PC-3 (cell line): ENCODE data around the gene NDUFB3. TPM values are rescaled to one million over a fixed set of nuclear protein-coding genes. Genes with fewer than 3 reads are reported as not detected.

Source experiments
- ATAC-seq: fragments of 200-7000 bp; cut with Tn5 transposase; 2 replicates; pipeline ENCODE4 v1.9.1; 2020; ENCODE audit warnings: mild to moderate bottlenecking, moderate library complexity
- BruUV-seq: library from RNA; stranded (reverse); fragments of 400-500 nt; replicated peaks from 2 replicates; lab custom pipeline; 2021; lab: Mats Ljungman, UMichigan
- CTCF ChIA-PET: fragments of 300-600 bp; sonication (Branson Sonifier 250); formaldehyde crosslinking; loops from one replicate; lab custom pipeline; 2022; ENCODE audit warnings: antibody characterized with exemption; lab: Charles Lee
- POLR2A ChIA-PET: fragments of 300-600 bp; sonication (Branson Sonifier 250); formaldehyde crosslinking; loops from one replicate; lab custom pipeline; 2022; ENCODE audit warnings: antibody characterized with exemption; ENCODE audit not compliant: unreplicated experiment; lab: Charles Lee
- DNase-seq: peaks from one replicate; pipeline ENCODE4 v3.0.0-alpha.2; 2015
- H2AFZ ChIP-seq: fragments of 300-600 bp; sonication (generic); 2 replicates; pipeline ENCODE4 v1.6.0; 2016; ENCODE audit warnings: antibody characterized with exemption, low read length
- H3F3A ChIP-seq: fragments of 300-600 bp; sonication (generic); one replicate; pipeline ENCODE4 v1.6.0; 2017; ENCODE audit warnings: antibody characterized with exemption, low read length, control low read depth, mild to moderate bottlenecking; ENCODE audit not compliant: unreplicated experiment
- H3K27ac ChIP-seq: fragments of 300-600 bp; sonication (generic); 2 replicates; pipeline ENCODE4 v1.5.1; 2016; ENCODE audit warnings: mild to moderate bottlenecking, low read length
- H3K27me3 ChIP-seq: fragments of 300-600 bp; sonication (generic); 2 replicates; pipeline ENCODE4 v1.6.1; 2016; ENCODE audit warnings: low read length, mixed read lengths
- H3K36me3 ChIP-seq: fragments of 300-600 bp; sonication (generic); 2 replicates; pipeline ENCODE4 v1.6.1; 2016; ENCODE audit warnings: low read depth, mixed run types, low read length, mixed read lengths
- H3K4me1 ChIP-seq: fragments of 300-600 bp; sonication (generic); 2 replicates; pipeline ENCODE4 v1.5.1; 2016; ENCODE audit warnings: low read length; ENCODE audit not compliant: insufficient read depth
- H3K4me2 ChIP-seq: fragments of 300-600 bp; sonication (generic); 2 replicates; pipeline ENCODE4 v1.6.0; 2016; ENCODE audit warnings: low read length
- H3K4me3 ChIP-seq: fragments of 300-600 bp; sonication (generic); 2 replicates; pipeline ENCODE4 v1.5.1; 2016; ENCODE audit warnings: mild to moderate bottlenecking, low read length, mixed read lengths
- H3K79me2 ChIP-seq: fragments of 300-600 bp; sonication (generic); 2 replicates; pipeline ENCODE4 v1.6.1; 2017; ENCODE audit warnings: low read length, mixed read lengths
- H3K9ac ChIP-seq: fragments of 300-600 bp; sonication (generic); 2 replicates; pipeline ENCODE4 v1.6.0; 2016; ENCODE audit warnings: mild to moderate bottlenecking, low read length
- H3K9me2 ChIP-seq: fragments of 300-600 bp; sonication (generic); replicated peaks from 2 replicates; pipeline ENCODE4 v1.6.1; 2016; ENCODE audit warnings: mixed run types, low read length, mixed read lengths
- H3K9me3 ChIP-seq: fragments of 300-600 bp; sonication (generic); 2 replicates; pipeline ENCODE4 v1.6.1; 2016; ENCODE audit warnings: low read length, mixed read lengths
- H4K20me1 ChIP-seq: fragments of 300-600 bp; sonication (generic); 2 replicates; pipeline ENCODE4 v1.6.1; 2016; ENCODE audit warnings: low read length, mixed read lengths
- EZH2 ChIP-seq: fragments of 300-600 bp; sonication (generic); IDR thresholded peaks from one replicate; pipeline ENCODE4 v1.6.1; 2017; ENCODE audit warnings: antibody characterized with exemption, mild to moderate bottlenecking, low read length; ENCODE audit not compliant: unreplicated experiment
- EZH2phosphoT487 ChIP-seq: fragments of 300-600 bp; sonication (generic); IDR thresholded peaks from 2 replicates; pipeline ENCODE4 v1.6.1; 2018; ENCODE audit warnings: mild to moderate bottlenecking, antibody characterized with exemption, low read length, borderline replicate concordance
- intact Hi-C: fragments of 100-400 bp; cut with micrococcal nuclease; formaldehyde crosslinking; loops from 2 replicates; pipeline ENCODE4 v1.9.0; 2023
- total RNA-seq: library from RNA; depleted of rRNA; stranded (reverse); fragments of >200 nt; gene quantifications from 2 replicates; pipeline ENCODE4 v1.2.3, GENCODE V29; 2014
- TF ChIP-seq, protein P1 (sequence below): fragments of 300-600 bp; sonication (generic); conservative IDR thresholded peaks from 2 replicates; pipeline ENCODE4 v1.5.1; 2017; ENCODE audit warnings: antibody characterized with exemption, low read depth, mild to moderate bottlenecking, low read length

NDUFB3 gene
- total RNA-seq, 1 experiment from 2014 or later, result 176 TPM

- intact Hi-C loops, result no loop called here
- no peaks in the 10 kb centered on the region for H3K9me3 ChIP-seq
- no peaks in the 10 kb centered on the region for H3K36me3 ChIP-seq
- no peak overlapping the region for H3K4me3 ChIP-seq
- H2AFZ ChIP-seq, result no peak overlapping the region
- no peak for ATAC-seq
- CTCF ChIA-PET, result no interaction called here
- no peaks in the 10 kb centered on the region for H3K9me2 ChIP-seq
- peaks cover 95% of the 10 kb centered on the region for H3K79me2 ChIP-seq
- no TSS peak for BruUV-seq
- no peaks in the 10 kb centered on the region for H3K27me3 ChIP-seq
- no peak overlapping the region for H3K4me2 ChIP-seq
- TF ChIP-seq, protein P1, sequence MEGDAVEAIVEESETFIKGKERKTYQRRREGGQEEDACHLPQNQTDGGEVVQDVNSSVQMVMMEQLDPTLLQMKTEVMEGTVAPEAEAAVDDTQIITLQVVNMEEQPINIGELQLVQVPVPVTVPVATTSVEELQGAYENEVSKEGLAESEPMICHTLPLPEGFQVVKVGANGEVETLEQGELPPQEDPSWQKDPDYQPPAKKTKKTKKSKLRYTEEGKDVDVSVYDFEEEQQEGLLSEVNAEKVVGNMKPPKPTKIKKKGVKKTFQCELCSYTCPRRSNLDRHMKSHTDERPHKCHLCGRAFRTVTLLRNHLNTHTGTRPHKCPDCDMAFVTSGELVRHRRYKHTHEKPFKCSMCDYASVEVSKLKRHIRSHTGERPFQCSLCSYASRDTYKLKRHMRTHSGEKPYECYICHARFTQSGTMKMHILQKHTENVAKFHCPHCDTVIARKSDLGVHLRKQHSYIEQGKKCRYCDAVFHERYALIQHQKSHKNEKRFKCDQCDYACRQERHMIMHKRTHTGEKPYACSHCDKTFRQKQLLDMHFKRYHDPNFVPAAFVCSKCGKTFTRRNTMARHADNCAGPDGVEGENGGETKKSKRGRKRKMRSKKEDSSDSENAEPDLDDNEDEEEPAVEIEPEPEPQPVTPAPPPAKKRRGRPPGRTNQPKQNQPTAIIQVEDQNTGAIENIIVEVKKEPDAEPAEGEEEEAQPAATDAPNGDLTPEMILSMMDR, result no peak
- TF ChIP-seq EZH2 (no peak), EZH2phosphoT487 (no peak)
- no peak overlapping the region for H3K9ac ChIP-seq
- no peaks in the 10 kb centered on the region for H4K20me1 ChIP-seq
- POLR2A ChIA-PET, result no interaction called here
- peaks cover under 1% of the 10 kb centered on the region for H3F3A ChIP-seq
- H3K4me1 ChIP-seq, result peaks cover 13% of the 10 kb centered on the region
- no peak for DNase-seq
- H3K27ac ChIP-seq, result no peak overlapping the region
Measured at GRCh38 chr2:201122276-201122675, 50.5 kb downstream of the NDUFB3 start.

GRCh38 chr2:201126308-201127151 is 54.7 kb downstream of the NDUFB3 start:
- ATAC-seq (no peak), DNase-seq (no peak)
- H3K27ac ChIP-seq, result no peak overlapping the region
- BruUV-seq, result no TSS peak
- intact Hi-C loops, result no loop called here
- no peaks in the 10 kb centered on the region for H3K27me3 ChIP-seq
- no peak overlapping the region for H3K4me2 ChIP-seq
- CTCF ChIA-PET, result no interaction called here
- H3K4me1 ChIP-seq, result peaks cover 27% of the 10 kb centered on the region
- H3K9me2 ChIP-seq, result no peaks in the 10 kb centered on the region
- H3K9ac ChIP-seq, result no peak overlapping the region
- H2AFZ ChIP-seq, result no peak overlapping the region
- POLR2A ChIA-PET, result no interaction called here
- H3K4me3 ChIP-seq, result no peak overlapping the region
- H4K20me1 ChIP-seq, result no peaks in the 10 kb centered on the region
- H3F3A ChIP-seq, result no peaks in the 10 kb centered on the region
- no peaks in the 10 kb centered on the region for H3K9me3 ChIP-seq
- peaks cover 90% of the 10 kb centered on the region for H3K79me2 ChIP-seq
- TF ChIP-seq EZH2phosphoT487, result no peak
- TF ChIP-seq, protein P1, result no peak
- no peaks in the 10 kb centered on the region for H3K36me3 ChIP-seq

- ATAC-seq (no peak), DNase-seq (no peak)
- no peak overlapping the region for H3K27ac ChIP-seq
- H3K9me3 ChIP-seq, result no peaks in the 10 kb centered on the region
- no peak overlapping the region for H3K4me3 ChIP-seq
- POLR2A ChIA-PET, result no interaction called here
- TF ChIP-seq EZH2phosphoT487 (no peak), EZH2 (no peak)
- TF ChIP-seq, protein P1, result no peak
- no peak overlapping the region for H2AFZ ChIP-seq
- peaks cover 27% of the 10 kb centered on the region for H3K4me1 ChIP-seq
- no peak overlapping the region for H3K4me2 ChIP-seq
- H3K36me3 ChIP-seq, result no peaks in the 10 kb centered on the region
- no peaks in the 10 kb centered on the region for H3K9me2 ChIP-seq
- H3K27me3 ChIP-seq, result no peaks in the 10 kb centered on the region
- intact Hi-C loops, result no loop called here
- no peaks in the 10 kb centered on the region for H3F3A ChIP-seq
- H4K20me1 ChIP-seq, result no peaks in the 10 kb centered on the region
- H3K79me2 ChIP-seq, result peaks cover 89% of the 10 kb centered on the region
- H3K9ac ChIP-seq, result no peak overlapping the region
- CTCF ChIA-PET, result no interaction called here
- BruUV-seq, result no TSS peak
Measured at GRCh38 chr2:201127152-201127511, 55.3 kb downstream of the NDUFB3 start.
